ENCODE data around the gene HOATZ. TPM values are rescaled to one million over a fixed set of nuclear protein-coding genes. Genes with fewer than 3 reads are reported as not detected.

HOATZ gene
- total and polyA plus RNA-seq, 8 donors: not detected

- TF ChIP-seq CTCF (IDR thresholded peaks at IDR 0.05): no peak
- DNase-seq (no peak), ATAC-seq (no peak), FAIRE-seq (no peak)
- intact Hi-C loops (cut with DNase I): no loop called here
- Histone ChIP-seq H3K9me3 (no peaks in the 10 kb centered on the region), H3K4me1 (no peaks in the 10 kb centered on the region), H3K36me3 (no peaks in the 10 kb centered on the region), H3K4me3 (no peak overlapping the region), H3K27me3 (no peaks in the 10 kb centered on the region), H3K27ac (no peak overlapping the region)
- WGBS, 2 donors: 77 to 80% methylated on average over 11 of the region's 11 CpGs
Observed at GRCh38 chr11:111549196-111549868, 34.8 kb downstream of the HOATZ start.

GRCh38 chr11:111549869-111550203 is 35.3 kb downstream of the HOATZ start:
- no peak overlapping the region for H3K27ac ChIP-seq
- FAIRE-seq (no peak), ATAC-seq (no peak), DNase-seq (no peak)
- WGBS, 2 donors: 62 to 71% methylated on average over 3 of the region's 3 CpGs
- no peaks in the 10 kb centered on the region for H3K36me3 ChIP-seq
- no peaks in the 10 kb centered on the region for H3K27me3 ChIP-seq
- H3K4me1 ChIP-seq: no peaks in the 10 kb centered on the region
- TF ChIP-seq CTCF (IDR thresholded peaks at IDR 0.05): no peak
- intact Hi-C loops (cut with DNase I): no loop called here
- no peaks in the 10 kb centered on the region for H3K9me3 ChIP-seq
- H3K4me3 ChIP-seq: no peak overlapping the region

DNA sequence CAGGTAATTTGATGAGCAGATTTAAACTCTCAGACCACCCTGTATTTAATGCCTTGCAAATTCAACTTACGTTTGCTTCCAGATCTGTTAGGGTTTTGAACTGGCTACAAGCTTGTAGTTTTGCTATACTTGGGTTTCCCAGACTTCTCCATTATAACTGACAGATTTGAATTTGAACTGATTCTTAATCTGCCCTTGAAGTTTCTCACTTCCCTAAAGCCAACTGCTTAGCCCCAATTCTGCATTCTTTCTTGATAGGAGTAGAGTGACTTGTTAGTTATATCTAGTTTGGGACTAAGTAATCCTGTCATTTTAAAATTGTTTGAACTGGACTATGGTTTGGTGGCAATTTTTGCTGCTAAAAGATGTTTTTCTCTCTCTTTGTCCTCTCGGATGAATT is 35.7 kb downstream of the HOATZ start:
- no peak for FAIRE-seq
- 72 to 87% methylated on average over 2 of the region's 2 CpGs for WGBS, 2 donors
- Histone ChIP-seq H3K9me3 (no peaks in the 10 kb centered on the region), H3K27me3 (no peaks in the 10 kb centered on the region), H3K27ac (no peak overlapping the region), H3K4me1 (no peaks in the 10 kb centered on the region), H3K4me3 (no peak overlapping the region), H3K36me3 (no peaks in the 10 kb centered on the region)
- intact Hi-C loops (cut with DNase I): no loop called here
- no peak for TF ChIP-seq CTCF (IDR thresholded peaks at IDR 0.05)
- ATAC-seq: no peak
- DNase-seq: no peak

DNA sequence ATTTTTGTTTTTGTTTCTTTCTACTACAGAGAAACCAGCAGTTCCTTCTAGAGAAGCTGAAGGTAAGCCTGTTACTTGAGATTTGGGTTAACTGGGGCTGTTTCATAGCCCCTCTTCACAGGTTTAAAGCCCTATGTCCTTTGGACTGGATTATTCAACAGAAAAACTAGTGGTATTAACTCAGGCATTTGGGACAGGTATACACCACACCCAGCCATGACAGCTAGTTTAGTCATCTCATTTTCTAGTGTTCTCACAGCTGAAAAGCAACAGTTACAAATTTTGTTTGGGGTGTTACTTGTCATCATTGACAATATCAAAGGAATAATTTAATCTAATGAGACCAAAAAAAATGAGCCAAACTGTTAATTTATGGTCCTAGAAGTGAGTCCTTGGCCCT is 40.0 kb downstream of the HOATZ start:
- intact Hi-C loops (cut with DNase I): no loop called here
- H3K27ac ChIP-seq: no peak overlapping the region
- no peak overlapping the region for H3K4me3 ChIP-seq
- no peaks in the 10 kb centered on the region for H3K9me3 ChIP-seq
- FAIRE-seq: no peak
- H3K27me3 ChIP-seq: no peaks in the 10 kb centered on the region
- H3K36me3 ChIP-seq: no peaks in the 10 kb centered on the region
- ATAC-seq: no peak
- DNase-seq: no peak
- TF ChIP-seq CTCF (IDR thresholded peaks at IDR 0.05): no peak
- H3K4me1 ChIP-seq: no peaks in the 10 kb centered on the region

DNA sequence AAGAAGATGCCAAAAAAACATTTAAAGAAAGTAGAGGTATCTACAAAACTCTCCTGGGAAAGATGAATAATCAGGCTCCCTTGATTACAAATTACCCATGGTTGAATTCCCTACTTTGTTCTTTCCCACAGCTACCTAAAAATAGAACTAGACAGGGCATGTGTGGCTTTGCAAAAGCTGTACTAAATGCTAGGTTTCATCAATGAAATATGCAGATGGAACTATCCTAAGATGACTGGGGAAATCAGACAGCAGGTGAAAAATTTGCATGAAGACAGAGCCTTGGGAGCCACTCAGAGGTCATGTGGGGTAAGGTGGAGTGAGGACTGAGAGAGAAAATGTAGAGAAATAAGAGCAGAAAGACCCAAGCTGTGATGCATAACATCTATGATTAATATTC is 40.7 kb downstream of the HOATZ start:
- no peaks in the 10 kb centered on the region for H3K27me3 ChIP-seq
- no peaks in the 10 kb centered on the region for H3K36me3 ChIP-seq
- H3K9me3 ChIP-seq: no peaks in the 10 kb centered on the region
- ATAC-seq (no peak), DNase-seq (no peak), FAIRE-seq (no peak)
- H3K4me1 ChIP-seq: no peaks in the 10 kb centered on the region
- intact Hi-C loops (cut with DNase I): no loop called here
- TF ChIP-seq CTCF (IDR thresholded peaks at IDR 0.05): no peak
- H3K4me3 ChIP-seq: no peak overlapping the region
- H3K27ac ChIP-seq: no peak overlapping the region
